ENCODE results near the gene SIT1. TPM values are rescaled to one million over a fixed set of nuclear protein-coding genes. Genes with fewer than 3 reads are reported as not detected.

Gene SIT1
- total and polyA plus RNA-seq, 2 donors (not counting 3 experiments of a cell fraction or from before 2014, with no cell fraction given) = not detected

DNA sequence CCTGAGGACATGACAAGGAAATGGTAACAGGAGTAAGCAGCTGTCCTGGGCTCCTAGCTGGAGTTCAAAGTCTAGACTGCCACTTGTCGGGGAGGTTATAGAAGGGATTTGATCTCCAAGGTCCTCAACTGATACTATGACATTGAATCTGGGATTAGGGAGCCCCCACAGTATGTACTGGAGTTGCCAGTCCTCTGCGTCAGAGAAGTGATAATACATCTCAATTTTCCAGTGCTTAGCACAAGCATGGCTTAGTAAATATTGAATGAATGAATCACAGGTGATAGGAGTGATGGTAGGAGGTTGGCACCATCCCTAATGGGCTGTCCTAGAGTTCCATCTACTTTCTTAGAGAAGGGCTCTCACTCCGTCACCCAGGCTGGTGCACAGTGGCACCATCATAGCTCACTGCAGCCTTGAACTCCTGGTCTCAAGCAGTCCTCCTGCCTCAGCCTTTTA, 45.2 kb upstream of the SIT1 start:
- no peaks in the 10 kb centered on the region for H3K9me3 ChIP-seq (replicated peaks; ENCODE audit: control insufficient read depth, insufficient read depth, low read length)
- H3K79me2 ChIP-seq (ENCODE audit: control insufficient read depth, insufficient read depth, low read length) = no peaks in the 10 kb centered on the region
- H3K27ac ChIP-seq (ENCODE audit: insufficient read depth, low read depth, low read length) = no peak overlapping the region
- dilution Hi-C loops (cut with MboI; ENCODE audit: extremely low pct_ligation_motif_present, low sequenced_read_pairs) = no loop called here
- H3K9ac ChIP-seq (replicated peaks; ENCODE audit: extremely low read depth, insufficient read depth, low read length) = no peak overlapping the region
- BruUV-seq (replicated peaks) = no TSS peak
- DNase-seq (ENCODE audit: low read depth, low spot score) (no peak), FAIRE-seq (no peak)
- ChIA-PET CTCF (interaction anchor here (0.9 to 13.5 kb wide), 30 partner anchors 8 to 215 kb away, joined by 3 to 227 read pairs (median 8); partner anchors contain the start of genes ARHGEF39, CCDC107, CREB3 and RMRP), POLR2A (interaction anchor here (1.4 kb wide), 1 partner anchor 32 kb away, joined by 6 read pairs; no protein-coding TSS in a partner anchor)
- H3K4me2 ChIP-seq (ENCODE audit: insufficient read depth, low read length) = no peak overlapping the region
- no peak overlapping the region for H3K4me3 ChIP-seq (replicated peaks in 1 of 3; ENCODE audit: insufficient read depth in 1 of 3, low read depth in 1 of 3, low read length in 3 of 3)
- H2AFZ ChIP-seq (ENCODE audit: low read depth, low read length) = no peak overlapping the region
- peaks cover 4% of the 10 kb centered on the region for H3K4me1 ChIP-seq (ENCODE audit: control insufficient read depth, extremely low read depth, insufficient read depth, low read length)
- no peaks in the 10 kb centered on the region for H4K20me1 ChIP-seq (replicated peaks; ENCODE audit: control insufficient read depth, extremely low read depth, insufficient read depth, low read length)
- intact Hi-C loops (cut with micrococcal nuclease) = loop anchor here (1.0 kb wide), 2 partner anchors 38 to 49 kb away; partner anchors contain the start of genes CCDC107 and RMRP
- H3K36me3 ChIP-seq (ENCODE audit: control insufficient read depth in 2 of 2, extremely low read depth in 1 of 2, insufficient read depth in 2 of 2, low read length in 2 of 2) = peaks cover 41 to 46% of the 10 kb centered on the region in 2 experiments
- no peaks in the 10 kb centered on the region for H3K9me1 ChIP-seq (replicated peaks; ENCODE audit: control insufficient read depth, extremely low read depth, insufficient read depth, low read length)
- no peaks in the 10 kb centered on the region for H3K27me3 ChIP-seq (ENCODE audit: control insufficient read depth in 2 of 2, insufficient read depth in 2 of 2, low read length in 2 of 2)
- no peak for TF ChIP-seq FOS (IDR thresholded peaks at IDR 0.05; ENCODE audit: borderline replicate concordance, insufficient read depth, low read length)
- TF ChIP-seq, protein P1, sequence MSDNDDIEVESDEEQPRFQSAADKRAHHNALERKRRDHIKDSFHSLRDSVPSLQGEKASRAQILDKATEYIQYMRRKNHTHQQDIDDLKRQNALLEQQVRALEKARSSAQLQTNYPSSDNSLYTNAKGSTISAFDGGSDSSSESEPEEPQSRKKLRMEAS (IDR thresholded peaks at IDR 0.05; ENCODE audit: insufficient read depth, insufficient read length) = no peak
- no peak for TF ChIP-seq EZH2 (IDR thresholded peaks at IDR 0.05; ENCODE audit: borderline replicate concordance, low read depth, low read length, severe bottlenecking)
- TF ChIP-seq MYC (IDR thresholded peaks at IDR 0.05; ENCODE audit: low read depth, low read length) = no peak

DNA sequence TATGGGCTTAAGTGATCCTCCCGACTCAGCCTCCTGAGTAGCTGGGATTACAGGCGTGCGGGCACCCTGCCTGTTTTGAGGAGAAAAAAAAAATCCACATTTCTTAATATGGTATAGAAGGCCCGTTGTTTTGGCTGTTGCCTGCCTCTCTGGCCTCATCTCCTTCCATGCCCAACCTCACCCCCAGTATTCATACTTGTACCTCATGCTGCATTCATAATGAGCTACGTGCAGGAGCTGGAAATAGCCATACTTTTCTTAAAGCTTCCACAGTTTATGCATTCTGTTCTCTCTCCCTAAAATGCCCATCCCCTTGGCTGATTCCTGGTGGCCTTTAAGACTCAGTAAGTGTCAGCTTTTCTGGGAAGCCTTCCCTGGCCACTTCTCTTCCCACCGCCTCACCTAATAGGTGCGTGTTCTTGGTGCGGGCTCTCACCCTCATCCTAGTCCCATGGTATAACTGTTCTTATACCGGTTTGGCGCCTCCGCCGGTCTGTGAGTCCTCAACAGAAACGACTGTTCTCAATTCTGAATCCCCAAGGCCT, 41.1 kb upstream of the SIT1 start:
- Histone ChIP-seq H3K9me3 (replicated peaks; ENCODE audit: control insufficient read depth, insufficient read depth, low read length) (no peaks in the 10 kb centered on the region), H3K4me2 (ENCODE audit: insufficient read depth, low read length) (no peak overlapping the region), H3K9ac (replicated peaks; ENCODE audit: extremely low read depth, insufficient read depth, low read length) (no peak overlapping the region), H3K4me1 (ENCODE audit: control insufficient read depth, extremely low read depth, insufficient read depth, low read length) (peaks cover 26% of the 10 kb centered on the region), H3K4me3 (replicated peaks in 1 of 3; ENCODE audit: insufficient read depth in 1 of 3, low read depth in 1 of 3, low read length in 3 of 3) (no peak overlapping the region), H3K27me3 (ENCODE audit: control insufficient read depth in 2 of 2, insufficient read depth in 2 of 2, low read length in 2 of 2) (no peaks in the 10 kb centered on the region), H3K79me2 (ENCODE audit: control insufficient read depth, insufficient read depth, low read length) (peaks cover 30% of the 10 kb centered on the region), H3K9me1 (replicated peaks; ENCODE audit: control insufficient read depth, extremely low read depth, insufficient read depth, low read length) (no peaks in the 10 kb centered on the region), H2AFZ (ENCODE audit: low read depth, low read length) (no peak overlapping the region), H3K36me3 (ENCODE audit: control insufficient read depth in 2 of 2, extremely low read depth in 1 of 2, insufficient read depth in 2 of 2, low read length in 2 of 2) (peaks cover 6 to 8% of the 10 kb centered on the region in 2 experiments), H4K20me1 (replicated peaks; ENCODE audit: control insufficient read depth, extremely low read depth, insufficient read depth, low read length) (no peaks in the 10 kb centered on the region), H3K27ac (ENCODE audit: insufficient read depth, low read depth, low read length) (no peak overlapping the region)
- dilution Hi-C loops (cut with MboI; ENCODE audit: extremely low pct_ligation_motif_present, low sequenced_read_pairs) (no loop called here), intact Hi-C loops (cut with micrococcal nuclease) (loop anchor here (2.0 kb wide), 1 partner anchor 41 kb away; the partner anchor contains the start of genes CREB3 and TLN1)
- DNase-seq (ENCODE audit: low read depth, low spot score) (no peak), FAIRE-seq (no peak)
- ChIA-PET POLR2A (interaction anchor here (1.4 kb wide), 1 partner anchor 21 kb away, joined by 3 read pairs; no protein-coding TSS in a partner anchor), CTCF (interaction anchor here (3.3 to 13.5 kb wide), 2 partner anchors 31 to 36 kb away, joined by 16 to 227 read pairs; partner anchors contain the start of genes ARHGEF39, CCDC107 and RMRP)
- no TSS peak for BruUV-seq (replicated peaks)
- TF ChIP-seq, protein P1 (IDR thresholded peaks at IDR 0.05; ENCODE audit: insufficient read depth, insufficient read length) = no peak
- TF ChIP-seq POLR2A (IDR thresholded peaks at IDR 0.05; ENCODE audit: low read depth, low read length) (no peak), JUN (IDR thresholded peaks at IDR 0.05; ENCODE audit: borderline replicate concordance, insufficient read depth, insufficient read length, low read depth) (no peak), FOS (IDR thresholded peaks at IDR 0.05; ENCODE audit: borderline replicate concordance, insufficient read depth, low read length) (no peak), GATA2 (IDR thresholded peaks at IDR 0.05; ENCODE audit: insufficient read depth, insufficient read length, low read depth, low read length) (no peak), EZH2 (IDR thresholded peaks at IDR 0.05; ENCODE audit: borderline replicate concordance, low read depth, low read length, severe bottlenecking) (no peak), POLR2AphosphoS5 (IDR thresholded peaks at IDR 0.05; ENCODE audit: insufficient read depth, low read depth, low read length) (no peak), MYC (IDR thresholded peaks at IDR 0.05; ENCODE audit: low read depth, low read length) (no peak)
- TF ChIP-seq, protein P2, sequence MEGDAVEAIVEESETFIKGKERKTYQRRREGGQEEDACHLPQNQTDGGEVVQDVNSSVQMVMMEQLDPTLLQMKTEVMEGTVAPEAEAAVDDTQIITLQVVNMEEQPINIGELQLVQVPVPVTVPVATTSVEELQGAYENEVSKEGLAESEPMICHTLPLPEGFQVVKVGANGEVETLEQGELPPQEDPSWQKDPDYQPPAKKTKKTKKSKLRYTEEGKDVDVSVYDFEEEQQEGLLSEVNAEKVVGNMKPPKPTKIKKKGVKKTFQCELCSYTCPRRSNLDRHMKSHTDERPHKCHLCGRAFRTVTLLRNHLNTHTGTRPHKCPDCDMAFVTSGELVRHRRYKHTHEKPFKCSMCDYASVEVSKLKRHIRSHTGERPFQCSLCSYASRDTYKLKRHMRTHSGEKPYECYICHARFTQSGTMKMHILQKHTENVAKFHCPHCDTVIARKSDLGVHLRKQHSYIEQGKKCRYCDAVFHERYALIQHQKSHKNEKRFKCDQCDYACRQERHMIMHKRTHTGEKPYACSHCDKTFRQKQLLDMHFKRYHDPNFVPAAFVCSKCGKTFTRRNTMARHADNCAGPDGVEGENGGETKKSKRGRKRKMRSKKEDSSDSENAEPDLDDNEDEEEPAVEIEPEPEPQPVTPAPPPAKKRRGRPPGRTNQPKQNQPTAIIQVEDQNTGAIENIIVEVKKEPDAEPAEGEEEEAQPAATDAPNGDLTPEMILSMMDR (IDR thresholded peaks at IDR 0.05; ENCODE audit: extremely low read depth in 1 of 2, insufficient read depth in 1 of 2, low read depth in 1 of 2, low read length in 2 of 2) = no peak

All from endothelial cell of umbilical vein (primary cell).